GM19324 (cell line): ENCODE measurements around the gene NEK9.

ENCODE experiments used
- ATAC-seq: cut with Tn5 transposase; IDR thresholded peaks from one replicate; pipeline ENCODE4 v1.9.1; 2021; ENCODE audit warnings: mild to moderate bottlenecking, moderate library complexity; ENCODE audit not compliant: unreplicated experiment, low FRiP score

Gene NEK9

DNA sequence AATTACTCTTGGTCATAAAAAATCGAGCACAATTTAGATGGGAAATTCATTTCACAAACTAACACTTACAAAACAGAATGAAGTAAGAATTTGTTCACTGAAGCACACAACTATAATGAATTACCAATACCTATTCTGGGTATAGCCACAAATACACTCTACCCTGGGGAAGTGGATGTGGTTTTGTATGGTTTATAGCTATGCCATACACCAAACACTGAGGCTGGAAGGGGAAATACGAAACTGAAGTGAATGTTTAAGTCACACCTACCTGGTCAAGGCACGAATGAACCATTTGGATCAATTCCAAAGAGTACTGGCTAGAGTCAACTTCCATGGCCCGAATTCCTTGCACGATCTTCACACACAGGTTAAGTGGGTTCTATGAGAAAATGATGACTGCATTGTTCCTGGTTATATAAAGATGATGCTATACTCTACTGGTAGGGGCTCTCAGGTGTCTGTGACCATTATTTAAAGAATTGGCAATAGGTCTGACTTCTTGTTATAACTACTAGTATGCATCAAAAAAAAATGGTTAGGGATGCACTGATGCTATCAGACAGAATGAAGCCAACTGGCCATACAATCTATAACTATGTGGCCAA, 12.8 kb downstream of the NEK9 start:
- ATAC-seq: no peak

DNA sequence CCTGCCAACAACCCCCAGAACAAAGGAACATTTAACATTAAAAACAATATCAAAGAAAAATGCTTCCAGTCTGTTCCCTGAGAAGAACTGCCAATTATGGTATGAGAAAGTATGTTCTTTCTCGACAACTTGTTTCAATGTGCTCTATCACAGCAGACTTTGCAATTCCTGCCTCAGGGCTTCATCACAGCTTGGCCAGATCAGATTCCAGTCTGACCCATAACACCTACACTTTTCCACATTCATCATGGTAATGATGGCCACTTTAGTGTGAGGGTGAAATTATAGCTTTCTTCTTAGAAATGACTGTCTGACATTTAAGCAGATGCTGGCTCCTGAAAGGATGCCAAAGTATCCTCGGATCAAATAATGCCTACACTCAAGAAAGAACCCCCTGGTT, 17.0 kb downstream of the NEK9 start:
- no peak for ATAC-seq

DNA sequence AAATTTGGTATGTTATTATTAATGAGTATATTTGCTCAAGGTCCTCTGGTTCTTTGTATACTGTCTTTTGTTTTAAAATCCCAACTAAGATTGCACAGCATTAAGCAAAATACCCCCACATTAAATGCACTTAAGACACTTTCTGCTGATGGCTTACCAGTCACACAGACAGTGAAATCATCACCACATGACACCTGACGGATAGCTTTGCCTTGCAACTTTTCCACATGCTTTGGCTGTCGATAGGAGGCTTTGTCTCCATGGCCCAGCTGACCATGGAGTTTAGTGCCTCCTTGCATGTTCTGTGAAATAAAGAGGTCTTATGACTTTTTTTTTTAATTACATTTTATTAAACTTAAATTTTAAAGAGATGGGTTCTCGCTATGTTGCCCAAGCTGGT, 19.7 kb downstream of the NEK9 start:
- ATAC-seq: no peak

DNA sequence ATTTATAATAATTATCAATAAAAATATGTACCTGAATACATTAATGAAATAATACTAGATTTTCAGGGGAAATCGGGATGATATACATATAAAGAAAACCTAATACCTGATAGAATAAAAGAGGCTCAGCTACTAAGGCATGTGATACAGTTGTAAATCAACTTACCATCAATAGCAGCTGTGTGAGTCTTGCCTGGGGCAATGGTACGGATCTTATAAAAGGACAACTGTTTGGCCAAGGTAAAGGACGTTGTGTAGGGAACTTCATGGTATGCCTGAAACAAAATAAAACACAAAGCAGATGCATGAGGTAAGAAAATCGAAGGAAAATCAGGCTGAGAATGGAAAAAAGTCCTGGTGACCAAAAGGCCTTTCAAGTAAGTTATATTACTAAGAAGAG, 25.4 kb downstream of the NEK9 start:
- ATAC-seq: no peak

DNA sequence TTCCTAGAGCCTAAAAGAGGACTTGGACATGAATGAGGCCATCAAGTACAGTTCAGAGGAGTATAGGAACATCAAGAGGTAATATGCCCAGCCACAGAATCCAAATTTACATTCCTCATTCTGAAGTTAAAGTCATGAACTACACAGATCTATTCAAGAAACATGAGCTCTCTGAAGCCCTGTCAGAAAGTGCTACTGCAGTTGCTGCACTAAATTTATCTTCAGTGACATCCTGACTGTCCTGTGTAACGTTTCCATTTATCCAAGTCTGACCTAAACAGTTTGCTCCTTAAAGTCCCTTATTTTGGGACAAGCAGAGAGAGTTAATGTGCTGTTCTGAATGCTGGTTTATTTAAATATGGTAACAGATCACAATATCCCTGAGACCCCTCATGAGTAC, 28.2 kb downstream of the NEK9 start:
- no peak for ATAC-seq

DNA sequence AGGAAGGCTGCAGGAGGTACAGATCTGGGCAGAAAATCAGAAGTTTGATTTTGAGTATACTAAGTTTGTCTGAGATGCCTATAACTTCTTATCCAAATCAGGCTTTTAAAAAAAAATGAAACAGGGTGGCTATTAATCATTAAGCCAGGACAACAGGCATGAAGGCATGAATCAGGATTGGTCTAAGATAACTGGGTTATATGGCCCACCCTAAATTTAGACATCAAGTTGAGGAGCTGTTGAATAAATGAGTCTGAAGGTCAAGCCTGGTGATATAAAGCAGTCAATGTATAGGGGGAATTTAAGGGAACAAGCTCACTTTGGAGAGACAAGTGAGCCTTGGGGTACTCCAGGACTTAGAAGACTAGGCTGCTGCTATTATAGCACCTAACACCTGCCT, 28.6 kb downstream of the NEK9 start:
- no peak for ATAC-seq

DNA sequence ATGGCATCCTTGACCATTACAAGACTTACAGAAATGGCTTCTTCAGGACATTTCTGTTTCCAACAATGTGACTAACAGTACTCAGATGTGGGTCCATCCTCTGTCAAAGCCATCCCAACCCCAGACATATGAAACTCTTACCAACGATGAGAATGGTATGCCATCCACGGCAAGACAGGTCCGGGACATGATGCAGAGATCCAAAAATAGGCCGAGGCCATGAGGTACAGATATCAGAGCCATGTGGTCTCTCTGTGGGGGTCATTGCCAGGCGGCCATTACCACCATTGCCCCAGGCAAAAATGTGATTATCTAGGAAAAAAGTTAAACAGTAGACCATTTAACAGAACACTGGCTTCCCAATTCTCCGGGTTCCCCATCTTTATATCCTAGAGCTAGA, 29.9 kb downstream of the NEK9 start:
- no peak for ATAC-seq

DNA sequence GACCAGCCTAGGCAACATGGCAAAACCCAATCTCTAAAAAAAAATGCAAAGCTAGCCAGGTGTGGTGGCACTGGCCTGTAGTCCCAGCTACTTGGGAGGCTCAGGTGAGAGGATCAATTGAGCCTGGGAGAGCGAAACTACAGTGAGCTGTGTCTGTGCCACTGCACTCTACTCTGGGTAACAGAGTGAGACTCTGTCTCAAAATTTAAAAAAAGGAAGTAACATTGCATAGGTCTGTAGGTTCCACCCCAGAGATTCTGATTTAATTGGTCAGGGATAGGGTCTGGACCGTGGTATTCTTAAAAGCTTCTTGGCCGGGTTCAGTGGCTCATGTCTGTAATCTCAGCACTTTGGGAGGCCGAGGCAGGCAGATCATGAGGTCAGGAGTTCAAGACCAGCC, 31.2 kb downstream of the NEK9 start:
- ATAC-seq: no peak

DNA sequence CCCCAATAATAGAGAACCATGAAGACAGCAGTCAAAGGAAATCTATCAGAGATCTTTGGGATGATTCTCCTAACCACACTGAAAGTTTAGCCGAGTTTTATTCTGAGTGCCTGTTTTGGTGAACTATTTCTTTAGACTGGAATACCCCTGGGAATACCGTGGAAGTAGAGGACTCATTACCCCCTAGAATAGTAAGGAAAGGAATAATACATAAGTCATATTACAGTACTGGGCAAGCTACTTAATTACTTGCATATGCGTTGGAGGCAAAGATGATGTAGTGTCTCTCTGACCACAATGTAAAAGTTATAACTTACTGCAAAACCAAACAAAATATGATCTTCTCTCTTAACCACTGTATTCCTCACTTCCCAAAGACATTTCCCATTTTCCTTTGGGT, 32.0 kb downstream of the NEK9 start:
- no peak for ATAC-seq

DNA sequence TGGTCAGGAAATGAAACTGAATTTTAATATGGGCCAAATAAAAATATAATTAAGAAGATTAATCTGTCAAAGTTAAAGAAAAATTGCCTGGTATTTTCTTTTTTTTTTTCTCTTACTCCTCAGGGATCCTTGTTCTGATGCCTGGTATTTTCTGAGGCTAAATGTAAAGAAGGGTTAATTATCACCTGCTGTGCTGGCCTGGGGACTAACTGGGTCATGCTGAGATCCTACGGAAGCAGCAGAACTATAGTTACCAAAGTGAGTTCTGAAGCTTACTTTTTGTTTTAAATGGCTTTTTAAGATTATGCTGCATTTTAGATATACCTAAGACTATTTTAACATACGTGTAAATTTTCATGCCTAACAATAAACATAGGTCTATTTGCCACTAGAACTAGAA, 34.1 kb downstream of the NEK9 start:
- no peak for ATAC-seq

DNA sequence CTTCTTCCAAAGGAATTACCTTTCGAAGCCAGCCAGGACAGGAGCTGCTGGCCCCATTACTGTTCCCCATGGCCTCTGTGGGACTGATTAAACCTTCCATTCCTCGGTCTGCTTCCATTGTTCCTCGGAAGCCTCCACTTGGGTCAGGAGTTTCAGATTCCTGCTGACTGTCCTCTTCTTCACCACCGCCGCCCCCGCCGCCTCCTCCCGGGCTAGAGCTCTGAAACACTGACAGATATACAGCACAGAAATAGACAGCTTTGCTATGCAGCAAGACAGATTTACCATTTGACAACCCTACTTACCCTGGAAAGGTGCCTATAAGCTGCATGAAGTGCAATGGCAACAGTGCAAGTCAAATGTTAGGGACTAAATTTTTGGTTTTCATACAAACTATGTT, 35.6 kb downstream of the NEK9 start:
- ATAC-seq: no peak

DNA sequence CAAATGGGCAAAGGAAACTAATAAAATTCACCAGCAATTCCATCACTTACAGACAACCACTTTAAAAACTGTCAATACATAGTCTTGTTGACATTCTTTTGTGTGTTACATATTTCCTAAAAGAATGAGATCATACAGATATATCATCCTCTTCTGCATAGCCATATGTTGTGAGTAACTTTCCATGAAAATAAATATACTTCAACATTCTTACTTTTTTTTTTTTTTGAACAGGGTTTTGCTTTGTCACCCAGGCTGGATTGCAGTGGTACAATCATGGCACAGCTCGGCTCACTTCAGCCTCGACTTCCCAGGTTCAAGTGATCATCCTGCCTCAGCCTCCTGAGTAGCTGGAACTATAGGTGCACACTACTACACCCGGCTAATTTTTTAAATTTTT, 36.5 kb downstream of the NEK9 start:
- ATAC-seq: no peak

DNA sequence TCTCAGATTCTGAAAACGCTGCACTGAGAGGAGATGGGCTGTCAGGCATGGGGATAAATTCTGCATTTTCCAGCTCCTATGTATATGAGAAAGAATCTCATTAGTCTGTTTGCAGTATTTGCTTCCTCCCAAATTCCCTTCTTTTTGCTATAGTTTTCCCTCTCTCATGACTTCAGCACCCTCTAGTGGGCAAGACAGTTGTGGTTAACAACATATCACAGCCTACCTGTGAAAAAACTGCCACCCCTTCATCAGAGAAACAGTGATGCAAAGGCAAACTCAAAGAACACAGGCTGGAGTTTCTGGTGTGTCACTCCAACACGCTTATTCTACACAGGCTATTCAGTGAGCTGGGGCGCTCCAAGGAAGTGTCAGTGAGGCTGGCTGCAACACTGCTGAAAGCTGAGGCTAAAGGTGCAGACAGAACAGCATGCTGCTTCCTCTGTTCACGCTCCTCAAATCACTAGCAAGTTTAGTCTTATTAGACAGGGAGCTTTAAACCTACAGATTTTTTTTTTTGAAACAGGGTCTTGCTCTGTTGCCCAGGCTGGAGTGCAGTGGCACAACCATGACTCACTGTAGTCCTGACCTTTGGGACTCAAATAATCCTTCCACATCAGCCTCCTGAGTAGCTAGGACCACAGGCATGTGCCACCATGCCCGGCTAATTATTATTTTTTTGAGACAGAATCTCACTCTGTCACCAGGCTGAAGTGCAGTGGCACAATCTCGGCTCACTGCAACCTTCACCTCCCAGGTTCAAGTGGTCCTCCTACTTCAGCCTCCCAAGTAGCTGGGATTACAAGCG, 38.1 kb downstream of the NEK9 start:
- no peak for ATAC-seq

DNA sequence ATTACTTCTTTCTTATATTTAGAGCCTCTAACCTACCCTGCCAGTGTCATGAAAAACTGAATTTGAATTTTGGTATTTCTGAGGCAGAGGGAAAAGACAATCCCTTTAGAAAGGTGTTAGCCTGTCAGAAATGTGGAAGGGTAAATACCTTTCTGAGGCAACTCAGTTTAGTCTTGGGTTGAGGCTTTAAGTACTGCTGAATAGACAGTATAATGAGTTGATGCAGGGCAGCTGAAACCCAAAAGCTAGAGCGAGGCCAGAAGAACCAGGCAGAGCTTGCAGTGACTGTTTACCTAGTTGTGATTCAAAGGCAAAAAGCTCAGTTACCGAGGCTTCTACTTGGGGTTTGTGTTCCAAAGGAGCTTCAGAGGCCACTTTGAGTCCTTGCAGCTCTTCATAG, 38.7 kb downstream of the NEK9 start:
- ATAC-seq: no peak

DNA sequence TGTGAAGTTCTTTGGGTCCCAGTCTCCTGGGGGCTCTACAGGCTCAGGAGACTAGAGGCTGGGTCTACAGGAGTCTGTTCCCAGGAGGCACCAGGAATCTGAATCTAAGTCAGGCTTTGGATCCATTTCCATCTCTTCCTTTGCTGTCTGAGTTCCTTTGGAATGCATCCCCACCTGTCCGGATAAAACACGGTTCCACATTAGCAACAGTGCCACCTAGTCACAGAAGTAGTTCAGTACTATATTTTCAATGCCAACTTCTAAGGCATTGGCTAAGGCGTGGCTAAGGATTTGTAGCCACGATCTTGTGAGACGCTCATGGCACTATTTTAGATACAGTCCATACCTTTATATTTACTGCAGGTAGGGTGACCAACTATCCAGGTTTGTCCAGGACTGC, 42.3 kb downstream of the NEK9 start:
- ATAC-seq: no peak

DNA sequence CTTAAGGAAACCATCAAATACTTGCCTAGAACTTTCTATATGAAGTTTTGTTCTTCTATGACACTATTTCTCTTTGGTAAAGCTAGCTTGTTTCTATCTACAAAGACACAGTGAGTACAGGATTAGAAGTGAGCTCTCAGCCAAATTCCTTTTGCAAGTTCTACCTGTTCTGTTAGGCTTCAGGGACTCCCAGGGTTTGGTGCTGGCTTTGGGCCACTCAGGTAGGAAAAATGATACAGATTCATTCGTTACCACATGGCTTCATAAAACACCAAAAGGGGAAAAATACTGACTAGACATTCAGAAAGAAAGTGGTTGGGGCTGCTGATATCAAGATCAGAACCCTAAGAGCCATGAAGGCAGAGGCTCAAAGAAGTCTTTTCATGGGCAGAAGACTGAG, 43.6 kb downstream of the NEK9 start:
- no peak for ATAC-seq

DNA sequence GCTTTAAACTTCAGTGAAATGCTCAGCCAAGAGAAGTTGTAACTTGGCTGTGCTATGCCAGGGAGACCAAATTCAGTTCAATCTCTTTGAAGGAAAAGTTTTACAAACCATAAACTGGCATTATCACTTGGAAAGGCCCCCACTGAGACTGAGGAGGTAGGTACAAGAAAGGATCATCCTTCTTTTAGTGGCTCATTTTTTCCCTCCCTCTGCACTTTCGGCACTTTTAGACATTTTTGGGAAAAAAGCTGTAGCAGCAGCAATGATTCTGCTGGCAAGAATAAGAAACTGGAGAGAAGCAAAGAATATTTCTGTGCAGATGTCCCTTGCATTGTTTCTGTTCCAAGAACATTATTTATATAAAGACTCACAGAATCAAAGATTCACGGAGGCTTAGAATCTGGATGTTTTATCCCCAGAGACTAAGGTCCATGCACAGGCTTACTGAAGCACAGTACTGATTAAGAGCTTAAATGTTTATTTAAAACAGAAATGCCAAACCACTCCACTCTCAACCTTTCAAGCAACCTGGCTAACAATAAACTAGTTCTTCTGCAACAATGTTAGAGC, 45.1 kb downstream of the NEK9 start:
- ATAC-seq: no peak

DNA sequence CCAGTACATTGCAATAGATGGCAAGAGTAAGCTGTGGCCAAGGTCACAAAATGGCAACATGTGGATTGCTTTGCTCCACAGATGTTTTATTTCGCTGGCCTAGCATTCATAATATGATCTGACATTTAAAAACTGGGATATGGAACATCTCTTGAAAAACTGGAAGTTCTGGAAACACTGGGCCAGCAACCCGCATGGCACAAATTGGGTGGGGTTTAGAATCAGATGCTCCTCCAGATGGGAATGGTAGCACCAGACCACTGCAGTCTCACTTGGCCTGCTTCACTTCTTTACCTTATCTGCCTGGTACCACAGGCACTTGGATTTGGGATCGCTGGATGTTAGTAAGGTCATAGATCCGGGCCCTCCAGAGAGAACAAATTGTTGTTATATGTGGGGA, 47.3 kb downstream of the NEK9 start:
- ATAC-seq: no peak

DNA sequence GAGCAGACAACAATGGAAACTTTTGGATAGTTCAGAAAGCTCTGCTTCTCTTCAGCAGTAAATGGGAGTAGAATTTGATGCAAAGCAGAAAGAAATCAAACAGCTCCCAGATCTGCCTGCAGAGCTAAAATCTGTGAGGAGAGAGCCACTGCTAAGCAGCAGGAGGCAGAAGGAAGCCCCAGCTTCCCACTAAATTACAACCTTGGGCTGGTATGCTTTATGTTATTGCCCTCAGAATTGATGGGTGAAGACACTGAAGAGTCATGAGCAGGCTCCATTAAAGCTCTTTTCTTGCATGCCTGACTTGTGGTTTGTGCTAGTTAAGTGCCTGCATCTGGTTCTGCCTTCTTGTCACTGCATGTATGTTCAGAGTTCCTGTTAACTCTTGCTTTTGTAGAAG, 49.1 kb downstream of the NEK9 start:
- ATAC-seq: no peak

DNA sequence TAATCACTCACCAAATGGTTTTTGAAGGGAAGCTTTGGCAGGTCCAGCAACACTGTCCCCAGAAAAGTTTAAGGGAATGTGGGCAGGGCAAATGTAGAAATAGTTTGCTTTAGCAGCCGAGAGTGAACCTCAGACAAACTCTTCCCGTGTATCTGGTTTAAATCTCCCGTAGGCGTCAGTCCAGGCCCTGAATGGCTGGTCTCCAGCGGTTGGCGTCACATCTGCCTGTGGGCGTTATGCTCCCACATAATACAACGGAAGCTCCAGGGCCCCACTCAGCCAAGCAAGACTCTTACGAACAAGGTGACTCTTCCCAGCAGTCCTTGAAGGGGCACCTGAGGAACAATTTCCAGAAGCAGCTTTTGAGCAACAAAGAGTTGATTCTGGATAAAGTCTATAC, 56.5 kb downstream of the NEK9 start:
- ATAC-seq: no peak

DNA sequence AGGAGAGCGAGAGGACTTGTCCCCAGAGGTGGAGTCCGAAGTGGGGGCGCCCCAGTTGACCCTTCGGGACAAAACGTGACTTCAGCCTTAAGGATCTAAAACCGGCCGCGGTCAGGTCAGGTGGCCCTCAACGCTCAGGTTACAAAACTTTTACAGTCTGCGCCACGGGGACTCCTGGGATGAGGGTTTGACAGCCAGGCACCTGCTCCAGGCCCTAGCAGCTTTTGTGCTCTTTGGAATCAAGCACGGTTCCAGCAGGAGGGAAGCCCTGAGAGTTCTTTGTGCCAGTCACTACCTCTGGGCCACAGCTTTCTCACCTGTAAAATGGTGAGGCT, 57.1 kb downstream of the NEK9 start:
- ATAC-seq: no peak

DNA sequence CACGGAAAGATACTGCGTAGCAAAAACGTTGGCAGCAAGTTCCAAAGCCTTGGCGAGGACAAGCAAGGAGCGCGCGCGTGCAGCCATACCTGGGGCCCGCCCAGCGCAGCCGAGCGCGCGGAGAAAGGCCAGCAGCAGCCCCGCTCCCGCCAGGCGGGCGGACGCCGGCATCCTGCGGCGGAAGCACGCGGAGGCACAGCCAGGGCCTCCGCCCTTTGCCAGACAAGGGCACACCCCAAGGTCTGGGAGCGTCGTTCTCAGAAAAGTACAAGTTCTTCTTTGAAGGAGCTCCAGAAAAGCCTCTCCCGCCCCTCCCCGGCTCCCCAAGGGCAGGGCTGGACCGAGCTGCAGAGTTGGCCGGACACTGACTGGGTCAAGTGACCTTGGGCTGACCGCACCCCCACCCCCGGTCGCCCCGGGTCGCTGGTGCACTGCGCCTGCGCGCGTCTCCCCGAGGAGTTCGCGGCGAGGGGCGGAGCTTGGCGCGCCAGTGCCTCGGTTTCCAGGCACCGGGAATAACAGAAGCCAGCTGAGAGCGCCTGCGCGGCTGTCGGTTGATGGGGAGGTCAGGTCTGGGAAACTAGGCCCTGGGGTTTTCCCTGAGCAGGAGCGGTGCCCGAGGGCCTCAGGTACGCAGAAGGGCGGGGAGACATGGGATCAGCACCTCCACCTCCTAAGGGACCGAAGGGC, 57.6 kb downstream of the NEK9 start, which contains the start of gene ZC2HC1C:
TSS of gene ZC2HC1C (plus strand) at position 521 of the 690 bp plus-strand sequence. CDS start 933 bp downstream, outside the sequence.
- ATAC-seq: peak; percentile 71
